Measurements from ENCODE around the gene BTBD8. TPM values are rescaled to one million over a fixed set of nuclear protein-coding genes. Genes with fewer than 3 reads are reported as not detected.
"Not testable (repeated sequence)": the region's sequence is repeated elsewhere in the genome, so short reads cannot be mapped to it uniquely, and the experiment has no call there.

BTBD8 gene
- total RNA-seq, 4 donors from 2014 or later, result 1.4 to 6.7 (median 6.4) TPM

DNA sequence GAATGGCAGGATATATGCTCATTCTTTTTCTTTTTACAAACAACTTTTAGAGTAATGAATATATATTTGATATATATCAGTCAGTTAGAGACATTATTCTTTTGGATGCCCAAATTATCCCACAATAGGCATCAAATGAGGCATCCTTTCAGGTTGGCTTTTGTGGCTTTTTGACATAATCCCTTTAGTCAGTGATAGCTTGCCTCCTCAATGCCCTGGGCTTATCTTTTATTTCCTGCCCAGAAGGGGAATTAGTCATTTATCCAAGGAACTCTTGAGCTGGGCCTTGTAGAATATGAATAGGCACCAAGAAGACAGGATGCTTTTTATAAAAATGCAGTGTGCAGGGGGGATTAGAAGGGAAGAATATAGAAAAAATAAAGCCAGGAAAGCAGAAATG, 28.2 kb upstream of the BTBD8 start:
- intact Hi-C loops (cut with DNase I; ENCODE audit: low total_unique reads), result no loop called here
- Histone ChIP-seq H3K36me3 (no peaks in the 10 kb centered on the region), H3K27ac (no peak overlapping the region), H3K9me3 (no peaks in the 10 kb centered on the region), H3K4me3 (no peak overlapping the region), H3K27me3 (no peaks in the 10 kb centered on the region), H3K4me1 (no peaks in the 10 kb centered on the region)
- DNase-seq, result no peak
- TF ChIP-seq EP300 (IDR thresholded peaks at IDR 0.05; ENCODE audit: low read depth), result no peak
- TF ChIP-seq POLR2AphosphoS5 (IDR thresholded peaks at IDR 0.05), result no peak
- no peak for TF ChIP-seq CTCF (IDR thresholded peaks at IDR 0.05)
- no peak for TF ChIP-seq POLR2A (IDR thresholded peaks at IDR 0.05)
- in situ Hi-C loops (cut with MboI; ENCODE audit: low pct_ligation_motif_present in 1 of 4, low pct_unique_long_range_greater_than_20kb in 1 of 4, low sequenced_read_pairs in 3 of 4), result no loop called here

GRCh38 chr1:92065042-92065441, 15.1 kb upstream of the BTBD8 start:
- WGBS, 2 donors (ENCODE audit: low coverage in 1 of 2), result 87 to 100% methylated on average over 3 of the region's 3 CpGs
- no peak for DNase-seq
- Histone ChIP-seq H3K4me1 (no peaks in the 10 kb centered on the region), H3K27me3 (no peaks in the 10 kb centered on the region), H3K27ac (no peak overlapping the region), H3K4me3 (no peak overlapping the region), H3K36me3 (no peaks in the 10 kb centered on the region), H3K9me3 (no peaks in the 10 kb centered on the region)
- intact Hi-C loops (cut with DNase I; ENCODE audit: low total_unique reads) (no loop called here), in situ Hi-C loops (cut with MboI; ENCODE audit: low pct_ligation_motif_present in 1 of 4, low pct_unique_long_range_greater_than_20kb in 1 of 4, low sequenced_read_pairs in 3 of 4) (no loop called here)
- TF ChIP-seq POLR2A (IDR thresholded peaks at IDR 0.05) (no peak), EP300 (IDR thresholded peaks at IDR 0.05; ENCODE audit: low read depth) (no peak), POLR2AphosphoS5 (IDR thresholded peaks at IDR 0.05) (no peak), CTCF (IDR thresholded peaks at IDR 0.05) (no peak)

DNA sequence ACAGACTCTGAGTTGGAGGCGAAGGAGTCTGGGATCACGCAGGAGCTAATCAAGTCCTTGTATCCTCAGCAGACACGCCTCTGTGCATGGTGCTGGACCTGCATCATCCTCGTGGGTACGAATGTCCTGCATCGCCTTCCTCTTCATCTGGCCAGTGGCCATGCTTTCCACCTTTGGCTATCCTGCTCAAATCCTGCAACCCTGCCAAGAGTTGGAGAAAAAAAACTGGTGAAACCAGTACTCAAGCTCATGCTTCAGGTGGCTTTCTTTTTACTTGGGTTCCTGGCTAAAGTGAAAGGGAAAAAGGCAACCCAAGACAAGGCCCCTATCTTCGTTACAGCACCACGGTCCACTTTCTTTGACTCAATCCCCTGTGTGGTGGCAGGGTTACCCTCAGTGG, 13.8 kb upstream of the BTBD8 start:
- Histone ChIP-seq H3K36me3 (no peaks in the 10 kb centered on the region), H3K4me1 (no peaks in the 10 kb centered on the region), H3K27me3 (no peaks in the 10 kb centered on the region), H3K9me3 (no peaks in the 10 kb centered on the region), H3K4me3 (no peak overlapping the region), H3K27ac (no peak overlapping the region)
- no peak for DNase-seq
- intact Hi-C loops (cut with DNase I; ENCODE audit: low total_unique reads), result no loop called here
- in situ Hi-C loops (cut with MboI; ENCODE audit: low pct_ligation_motif_present in 1 of 4, low pct_unique_long_range_greater_than_20kb in 1 of 4, low sequenced_read_pairs in 3 of 4), result no loop called here
- no peak for TF ChIP-seq CTCF (IDR thresholded peaks at IDR 0.05)
- TF ChIP-seq POLR2A (IDR thresholded peaks at IDR 0.05), result no peak
- no peak for TF ChIP-seq POLR2AphosphoS5 (IDR thresholded peaks at IDR 0.05)
- 79 to 85% methylated on average over 6 to 8 of the region's 8 CpGs for WGBS, 2 donors (ENCODE audit: low coverage in 1 of 2)

GRCh38 chr1:92070892-92071291, 9.3 kb upstream of the BTBD8 start:
- no peaks in the 10 kb centered on the region for H3K36me3 ChIP-seq
- in situ Hi-C loops (cut with MboI; ENCODE audit: low pct_ligation_motif_present in 1 of 4, low pct_unique_long_range_greater_than_20kb in 1 of 4, low sequenced_read_pairs in 3 of 4), result no loop called here
- no peaks in the 10 kb centered on the region for H3K9me3 ChIP-seq
- 88 to 94% methylated on average over 2 of the region's 2 CpGs for WGBS, 2 donors (ENCODE audit: low coverage in 1 of 2)
- H3K27ac ChIP-seq, result no peak overlapping the region
- TF ChIP-seq POLR2AphosphoS5 (IDR thresholded peaks at IDR 0.05), result no peak
- no peak for TF ChIP-seq CTCF (IDR thresholded peaks at IDR 0.05)
- H3K4me1 ChIP-seq, result no peaks in the 10 kb centered on the region
- H3K27me3 ChIP-seq, result no peaks in the 10 kb centered on the region
- H3K4me3 ChIP-seq, result no peak overlapping the region
- DNase-seq, result no peak
- intact Hi-C loops (cut with DNase I; ENCODE audit: low total_unique reads), result no loop called here

- H3K27ac ChIP-seq; H3K4me1 ChIP-seq; DNase-seq; H3K36me3 ChIP-seq; H3K4me3 ChIP-seq; intact Hi-C loops (cut with DNase I; ENCODE audit: low total_unique reads); H3K27me3 ChIP-seq; in situ Hi-C loops (cut with MboI; ENCODE audit: low pct_ligation_motif_present in 1 of 4, low pct_unique_long_range_greater_than_20kb in 1 of 4, low sequenced_read_pairs in 3 of 4); H3K9me3 ChIP-seq: not testable (repeated sequence)
Measured at GRCh38 chr1:92074446-92074845, 5.7 kb upstream of the BTBD8 start.

All from transverse colon (tissue), 4 donors.